ENCODE measurements around the gene PNLIPRP1.

The PNLIPRP1 gene

GRCh38 chr10:116620423-116621400, 30.0 kb downstream of the PNLIPRP1 start, which contains the start of gene PNLIPRP2:
TSS of gene PNLIPRP2 (plus strand) at chr10:116620953.
- Histone ChIP-seq H3K4me3 (ENCODE audit: low read length) (no peak within 1 kb of the TSS), H3K27me3 (ENCODE audit: control insufficient read depth, insufficient read depth, low read length) (no peaks in the 10 kb centered on the region), H3K36me3 (ENCODE audit: insufficient read depth, low read length) (no peaks in the 10 kb centered on the region), H3K4me1 (ENCODE audit: control insufficient read depth, insufficient read depth, low read length) (no peaks in the 10 kb centered on the region), H3K9me3 (replicated peaks; ENCODE audit: low read length) (no peaks in the 10 kb centered on the region), H3K4me2 (ENCODE audit: low read length) (no peak within 1 kb of the TSS), H3K9ac (ENCODE audit: low read depth, low read length) (no peak within 1 kb of the TSS)

GRCh38 chr10:116621476-116621875, 30.7 kb downstream of the PNLIPRP1 start:
- H3K4me1 ChIP-seq (ENCODE audit: control insufficient read depth, insufficient read depth, low read length) = no peaks in the 10 kb centered on the region
- no peak overlapping the region for H3K4me3 ChIP-seq (ENCODE audit: low read length)
- no peak overlapping the region for H3K4me2 ChIP-seq (ENCODE audit: low read length)
- no peaks in the 10 kb centered on the region for H3K36me3 ChIP-seq (ENCODE audit: insufficient read depth, low read length)
- H3K9ac ChIP-seq (ENCODE audit: low read depth, low read length) = no peak overlapping the region
- peaks cover 3% of the 10 kb centered on the region for H3K27me3 ChIP-seq (ENCODE audit: control insufficient read depth, insufficient read depth, low read length)
- H3K9me3 ChIP-seq (replicated peaks; ENCODE audit: low read length) = no peaks in the 10 kb centered on the region

GRCh38 chr10:116621934-116622655, 31.3 kb downstream of the PNLIPRP1 start:
- no peak overlapping the region for H3K4me2 ChIP-seq (ENCODE audit: low read length)
- no peak overlapping the region for H3K4me3 ChIP-seq (ENCODE audit: low read length)
- no peaks in the 10 kb centered on the region for H3K9me3 ChIP-seq (replicated peaks; ENCODE audit: low read length)
- no peaks in the 10 kb centered on the region for H3K4me1 ChIP-seq (ENCODE audit: control insufficient read depth, insufficient read depth, low read length)
- H3K9ac ChIP-seq (ENCODE audit: low read depth, low read length) = no peak overlapping the region
- no peaks in the 10 kb centered on the region for H3K36me3 ChIP-seq (ENCODE audit: insufficient read depth, low read length)
- peaks cover 6% of the 10 kb centered on the region for H3K27me3 ChIP-seq (ENCODE audit: control insufficient read depth, insufficient read depth, low read length)

- Histone ChIP-seq H3K36me3 (ENCODE audit: insufficient read depth, low read length) (no peaks in the 10 kb centered on the region), H3K4me3 (ENCODE audit: low read length) (no peak overlapping the region), H3K4me2 (ENCODE audit: low read length) (no peak overlapping the region), H3K9me3 (replicated peaks; ENCODE audit: low read length) (no peaks in the 10 kb centered on the region), H3K4me1 (ENCODE audit: control insufficient read depth, insufficient read depth, low read length) (no peaks in the 10 kb centered on the region), H3K9ac (ENCODE audit: low read depth, low read length) (no peak overlapping the region), H3K27me3 (ENCODE audit: control insufficient read depth, insufficient read depth, low read length) (peaks cover 13% of the 10 kb centered on the region)
Measured at GRCh38 chr10:116625845-116626244, 35.1 kb downstream of the PNLIPRP1 start.

- no peak overlapping the region for H3K4me3 ChIP-seq (ENCODE audit: low read length)
- no peaks in the 10 kb centered on the region for H3K36me3 ChIP-seq (ENCODE audit: insufficient read depth, low read length)
- H3K4me1 ChIP-seq (ENCODE audit: control insufficient read depth, insufficient read depth, low read length) = no peaks in the 10 kb centered on the region
- H3K27me3 ChIP-seq (ENCODE audit: control insufficient read depth, insufficient read depth, low read length) = peaks cover 13% of the 10 kb centered on the region
- no peaks in the 10 kb centered on the region for H3K9me3 ChIP-seq (replicated peaks; ENCODE audit: low read length)
- H3K4me2 ChIP-seq (ENCODE audit: low read length) = no peak overlapping the region
- H3K9ac ChIP-seq (ENCODE audit: low read depth, low read length) = no peak overlapping the region
Measured at GRCh38 chr10:116626815-116627214, 36.1 kb downstream of the PNLIPRP1 start.

GRCh38 chr10:116627386-116627933, 36.7 kb downstream of the PNLIPRP1 start:
- no peak overlapping the region for H3K4me3 ChIP-seq (ENCODE audit: low read length)
- H3K27me3 ChIP-seq (ENCODE audit: control insufficient read depth, insufficient read depth, low read length) = peaks cover 13% of the 10 kb centered on the region
- H3K4me2 ChIP-seq (ENCODE audit: low read length) = peak overlapping the region; percentile 64
- no peaks in the 10 kb centered on the region for H3K36me3 ChIP-seq (ENCODE audit: insufficient read depth, low read length)
- no peaks in the 10 kb centered on the region for H3K9me3 ChIP-seq (replicated peaks; ENCODE audit: low read length)
- H3K4me1 ChIP-seq (ENCODE audit: control insufficient read depth, insufficient read depth, low read length) = no peaks in the 10 kb centered on the region
- H3K9ac ChIP-seq (ENCODE audit: low read depth, low read length) = no peak overlapping the region

- peaks cover 13% of the 10 kb centered on the region for H3K27me3 ChIP-seq (ENCODE audit: control insufficient read depth, insufficient read depth, low read length)
- H3K9me3 ChIP-seq (replicated peaks; ENCODE audit: low read length) = no peaks in the 10 kb centered on the region
- H3K4me1 ChIP-seq (ENCODE audit: control insufficient read depth, insufficient read depth, low read length) = no peaks in the 10 kb centered on the region
- no peaks in the 10 kb centered on the region for H3K36me3 ChIP-seq (ENCODE audit: insufficient read depth, low read length)
- no peak overlapping the region for H3K4me3 ChIP-seq (ENCODE audit: low read length)
- no peak overlapping the region for H3K9ac ChIP-seq (ENCODE audit: low read depth, low read length)
- H3K4me2 ChIP-seq (ENCODE audit: low read length) = no peak overlapping the region
Measured at GRCh38 chr10:116629340-116629739, 38.6 kb downstream of the PNLIPRP1 start.

GRCh38 chr10:116630020-116630419, 39.3 kb downstream of the PNLIPRP1 start:
- H3K4me1 ChIP-seq (ENCODE audit: control insufficient read depth, insufficient read depth, low read length) = no peaks in the 10 kb centered on the region
- H3K27me3 ChIP-seq (ENCODE audit: control insufficient read depth, insufficient read depth, low read length) = peaks cover 13% of the 10 kb centered on the region
- no peaks in the 10 kb centered on the region for H3K36me3 ChIP-seq (ENCODE audit: insufficient read depth, low read length)
- H3K9me3 ChIP-seq (replicated peaks; ENCODE audit: low read length) = no peaks in the 10 kb centered on the region
- H3K4me3 ChIP-seq (ENCODE audit: low read length) = no peak overlapping the region
- H3K9ac ChIP-seq (ENCODE audit: low read depth, low read length) = no peak overlapping the region
- H3K4me2 ChIP-seq (ENCODE audit: low read length) = no peak overlapping the region

- H3K4me3 ChIP-seq (ENCODE audit: low read length) = no peak overlapping the region
- no peaks in the 10 kb centered on the region for H3K36me3 ChIP-seq (ENCODE audit: insufficient read depth, low read length)
- no peaks in the 10 kb centered on the region for H3K4me1 ChIP-seq (ENCODE audit: control insufficient read depth, insufficient read depth, low read length)
- H3K9ac ChIP-seq (ENCODE audit: low read depth, low read length) = no peak overlapping the region
- peaks cover 9% of the 10 kb centered on the region for H3K27me3 ChIP-seq (ENCODE audit: control insufficient read depth, insufficient read depth, low read length)
- no peaks in the 10 kb centered on the region for H3K9me3 ChIP-seq (replicated peaks; ENCODE audit: low read length)
- no peak overlapping the region for H3K4me2 ChIP-seq (ENCODE audit: low read length)
Measured at GRCh38 chr10:116631871-116632295, 41.1 kb downstream of the PNLIPRP1 start.

- no peak overlapping the region for H3K4me2 ChIP-seq (ENCODE audit: low read length)
- peaks cover 6% of the 10 kb centered on the region for H3K27me3 ChIP-seq (ENCODE audit: control insufficient read depth, insufficient read depth, low read length)
- no peaks in the 10 kb centered on the region for H3K4me1 ChIP-seq (ENCODE audit: control insufficient read depth, insufficient read depth, low read length)
- H3K4me3 ChIP-seq (ENCODE audit: low read length) = no peak overlapping the region
- no peaks in the 10 kb centered on the region for H3K9me3 ChIP-seq (replicated peaks; ENCODE audit: low read length)
- no peaks in the 10 kb centered on the region for H3K36me3 ChIP-seq (ENCODE audit: insufficient read depth, low read length)
- H3K9ac ChIP-seq (ENCODE audit: low read depth, low read length) = no peak overlapping the region
Measured at GRCh38 chr10:116632596-116633215, 41.9 kb downstream of the PNLIPRP1 start.

- H3K27me3 ChIP-seq (ENCODE audit: control insufficient read depth, insufficient read depth, low read length) = peaks cover 6% of the 10 kb centered on the region
- no peaks in the 10 kb centered on the region for H3K9me3 ChIP-seq (replicated peaks; ENCODE audit: low read length)
- no peak overlapping the region for H3K4me2 ChIP-seq (ENCODE audit: low read length)
- no peak overlapping the region for H3K4me3 ChIP-seq (ENCODE audit: low read length)
- no peaks in the 10 kb centered on the region for H3K36me3 ChIP-seq (ENCODE audit: insufficient read depth, low read length)
- no peak overlapping the region for H3K9ac ChIP-seq (ENCODE audit: low read depth, low read length)
- H3K4me1 ChIP-seq (ENCODE audit: control insufficient read depth, insufficient read depth, low read length) = no peaks in the 10 kb centered on the region
Measured at GRCh38 chr10:116633216-116633600, 42.4 kb downstream of the PNLIPRP1 start.
